GM21515 (cell line): Measurements from ENCODE around the gene GABRA4.

Experiments used
- ATAC-seq: cut with Tn5 transposase; IDR thresholded peaks from one replicate; pipeline ENCODE4 v1.9.1; 2021; ENCODE audit not compliant: unreplicated experiment

GABRA4 gene

DNA sequence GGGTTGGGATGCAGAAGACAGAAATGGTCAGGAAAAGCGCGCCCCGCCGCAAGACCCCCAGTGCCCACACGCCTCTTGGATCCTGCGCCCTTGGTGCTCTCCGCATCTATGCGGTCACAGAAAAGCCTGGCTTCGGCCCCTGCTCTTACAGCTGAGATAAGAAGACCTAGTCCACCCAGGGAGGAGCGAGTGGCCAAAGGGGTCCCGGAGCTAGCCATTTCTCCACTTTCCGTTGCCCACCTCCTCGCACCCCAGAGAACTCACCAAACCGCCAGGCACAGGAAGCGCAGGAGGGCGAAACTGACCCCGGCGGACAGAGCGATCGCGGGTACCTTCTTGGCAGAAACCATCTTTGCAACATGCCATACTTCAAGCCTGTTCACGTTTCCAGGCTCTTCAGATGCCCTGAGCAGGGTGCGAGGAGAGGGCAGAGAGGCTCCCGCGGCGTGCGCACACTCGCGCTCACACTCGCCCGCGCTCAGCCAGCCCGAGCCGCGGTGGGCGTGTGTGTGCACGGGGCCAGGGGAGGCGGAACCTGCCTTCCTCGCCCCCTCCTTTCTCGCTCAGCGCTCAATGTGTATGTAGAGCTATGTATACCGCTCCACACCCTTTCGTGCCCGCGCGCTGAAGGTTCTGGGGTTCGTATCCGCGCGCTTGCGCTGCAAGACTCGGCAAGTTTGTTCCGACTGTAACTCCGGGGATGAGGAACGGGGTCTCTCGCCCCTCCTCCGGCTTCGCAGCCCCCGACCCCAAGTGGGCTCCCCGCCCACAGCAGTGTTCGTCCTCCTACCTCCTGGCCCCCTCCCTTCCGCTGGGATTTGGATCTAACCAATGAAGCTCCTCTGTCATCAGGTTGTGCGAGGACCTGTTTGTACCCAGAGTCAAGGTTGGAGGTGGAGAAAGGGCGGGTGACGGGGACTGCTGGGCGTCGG, at the start of gene GABRA4:
Gene GABRA4, minus strand, starts transcription at position 507 of the 932 bp plus-strand sequence. Its CDS starts 157 bp downstream, at position 350.
- ATAC-seq: no peak

DNA sequence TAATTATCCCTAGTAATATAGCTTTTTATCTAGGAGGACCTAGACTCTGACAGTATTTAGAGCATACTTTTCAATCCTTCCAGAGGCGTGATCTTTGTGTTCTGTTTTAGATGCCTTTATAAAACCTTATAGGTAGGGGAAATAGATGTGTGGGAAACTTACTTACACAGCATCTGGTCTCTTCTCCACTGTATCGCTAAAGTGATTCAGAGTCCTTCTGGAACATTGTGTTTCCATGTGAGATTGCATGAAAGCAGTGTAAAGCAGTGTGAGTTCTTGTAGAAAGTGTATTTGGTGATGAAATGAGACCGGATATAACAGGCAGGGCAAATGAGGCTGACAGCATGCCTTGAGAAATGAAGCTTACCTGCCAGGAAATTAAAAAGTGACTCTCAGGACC, 47.4 kb upstream of the GABRA4 start:
- ATAC-seq: no peak

DNA sequence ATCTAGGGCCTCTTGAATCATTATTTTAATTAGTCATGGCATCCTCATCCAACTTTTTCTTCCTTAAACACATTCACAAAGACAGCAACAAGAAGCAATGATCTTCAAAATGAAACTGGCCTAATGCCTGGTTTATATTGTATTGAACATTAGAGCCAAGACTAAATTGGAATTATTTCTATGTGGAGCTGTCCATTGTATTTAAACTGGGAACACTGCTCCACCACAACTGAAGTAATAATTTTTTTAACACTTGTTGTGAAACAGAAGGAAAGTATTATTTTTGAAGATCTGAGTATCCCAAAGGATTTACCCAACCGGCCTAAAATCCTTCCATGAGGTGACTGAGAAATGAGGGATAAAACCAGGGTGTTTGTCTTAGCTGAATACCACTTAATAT, 44.9 kb upstream of the GABRA4 start:
- no peak for ATAC-seq

DNA sequence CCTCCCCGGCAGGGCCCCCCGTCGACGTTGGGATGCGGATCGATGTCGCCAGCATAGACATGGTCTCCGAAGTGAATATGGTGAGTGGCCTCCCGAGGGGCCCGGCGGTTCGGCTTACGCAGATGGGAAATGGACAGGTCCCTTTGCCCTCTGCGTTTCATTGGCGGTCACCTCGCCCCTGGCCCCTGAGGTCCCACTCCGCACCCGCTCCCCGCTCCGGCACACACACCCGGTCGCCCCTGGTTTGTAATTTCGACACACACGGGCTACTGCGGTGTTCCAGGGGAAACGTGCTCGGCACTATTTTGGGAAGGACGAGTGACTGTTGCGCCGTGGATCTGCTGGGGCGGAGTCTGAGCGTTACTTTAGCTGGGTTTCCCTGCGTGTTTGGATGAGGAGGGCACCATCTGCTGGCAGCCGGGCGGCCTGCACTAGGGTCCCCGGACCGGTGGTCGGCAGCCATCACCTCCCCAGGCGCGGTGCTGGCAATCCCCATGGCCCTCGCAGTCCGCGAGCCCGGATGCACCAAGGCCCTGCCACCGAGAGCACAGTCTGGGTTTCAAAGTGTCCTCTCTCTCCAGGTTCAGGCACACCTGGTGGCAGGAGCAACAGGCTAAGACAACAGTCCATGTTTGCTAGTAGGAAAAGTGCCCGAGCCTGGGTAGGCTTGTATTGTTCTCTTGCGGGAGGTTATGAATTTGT, 39.2 kb upstream of the GABRA4 start:
- peak; percentile 87 for ATAC-seq

DNA sequence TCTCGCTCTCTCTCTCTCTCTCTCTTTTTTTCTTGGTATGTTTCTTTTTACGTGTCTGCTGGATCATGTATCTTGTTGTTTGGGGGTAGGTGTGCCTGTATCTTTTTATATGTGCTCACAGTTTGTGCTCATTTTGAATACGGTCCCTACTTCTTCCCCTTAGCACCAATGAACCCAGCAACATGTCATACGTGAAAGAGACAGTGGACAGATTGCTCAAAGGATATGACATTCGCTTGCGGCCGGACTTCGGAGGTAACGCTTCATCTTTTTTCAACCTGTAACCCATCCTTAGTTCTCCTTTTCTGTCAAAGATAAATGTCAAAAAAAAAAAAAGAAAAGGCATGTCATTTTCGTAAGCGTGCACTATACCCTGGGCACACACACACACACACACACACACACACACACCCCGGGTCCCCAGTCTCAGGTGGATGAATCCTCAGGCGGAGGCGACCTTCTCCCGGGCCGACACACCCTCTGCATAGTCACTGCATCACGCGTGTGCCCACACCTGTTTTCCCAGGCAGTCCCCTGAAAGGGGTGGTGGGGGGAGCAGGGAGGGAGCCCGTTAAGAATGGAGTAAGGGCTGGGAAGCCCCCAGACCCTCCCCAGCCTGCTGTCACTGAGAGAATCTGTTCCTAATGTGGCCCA, 38.5 kb upstream of the GABRA4 start:
- no peak for ATAC-seq

DNA sequence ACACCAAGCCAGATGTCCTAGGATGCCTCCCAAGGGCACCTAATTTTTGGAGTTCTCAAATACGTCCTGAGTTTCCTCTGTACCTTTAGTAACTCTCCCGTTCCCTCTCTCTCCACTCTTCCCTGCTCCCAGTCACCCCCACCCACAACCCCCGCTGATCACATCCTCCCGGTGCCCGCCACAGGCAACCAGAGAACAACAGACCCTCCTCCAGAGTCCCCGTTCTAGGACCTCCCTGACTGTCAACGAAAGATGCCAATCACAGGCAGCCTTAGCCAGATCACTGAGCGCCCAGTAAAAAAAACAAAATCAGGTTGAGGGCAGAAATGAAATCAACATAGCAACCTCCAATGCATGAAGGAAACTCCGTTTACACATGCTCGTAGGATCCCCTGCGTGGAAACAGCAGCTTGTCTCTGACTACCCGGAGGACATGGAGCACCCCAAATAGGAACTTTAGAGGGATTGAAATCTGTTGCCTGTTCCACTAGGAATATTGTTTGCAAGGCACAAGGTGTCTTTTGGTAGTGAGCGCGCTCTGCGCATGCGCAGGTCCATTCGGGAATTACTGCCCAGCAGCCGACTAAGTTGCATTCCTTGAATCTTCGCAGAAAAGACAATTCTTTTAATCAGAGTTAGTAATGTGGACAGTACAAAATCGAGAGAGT, 37.8 kb upstream of the GABRA4 start, which contains the start of gene GABRB1:
Gene GABRB1, plus strand, starts transcription at position 557 of the 668 bp plus-strand sequence.
- no peak for ATAC-seq

DNA sequence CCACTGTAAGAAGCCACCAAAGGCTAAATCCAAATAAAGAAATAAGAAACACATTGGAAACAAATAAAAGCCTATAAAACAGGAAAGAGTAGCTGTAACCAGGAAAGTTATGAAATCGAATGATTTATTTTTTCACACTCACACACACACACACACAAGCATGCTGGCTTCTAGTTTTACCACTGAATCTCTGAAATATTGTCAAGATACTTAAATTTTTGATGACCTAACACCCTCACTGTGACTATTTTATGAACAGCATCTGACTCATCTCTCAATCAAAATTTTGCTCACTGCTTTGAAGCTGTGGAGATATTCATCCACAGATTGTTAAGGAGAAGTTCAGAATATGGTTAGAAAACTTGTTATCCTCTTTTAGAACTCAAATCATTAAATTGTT, 24.1 kb upstream of the GABRA4 start:
- no peak for ATAC-seq

DNA sequence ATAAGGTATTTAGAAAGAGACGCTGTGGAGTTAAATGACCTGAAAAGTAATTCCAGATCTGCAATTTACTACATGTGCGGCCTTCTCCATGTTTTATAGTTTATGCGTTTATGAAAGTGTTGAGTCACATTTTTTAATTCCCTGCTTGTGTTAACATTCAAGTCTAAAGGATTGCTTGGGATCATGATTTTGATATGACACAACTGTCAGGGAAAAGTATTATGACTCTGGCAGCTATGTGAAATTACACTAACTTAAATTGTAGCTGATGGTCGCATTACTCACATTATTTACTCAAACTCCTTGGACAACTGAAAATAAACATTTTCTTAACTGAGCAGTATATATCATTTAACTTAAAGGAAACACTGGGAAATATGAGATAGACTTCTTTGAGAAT, 23.7 kb upstream of the GABRA4 start:
- no peak for ATAC-seq

DNA sequence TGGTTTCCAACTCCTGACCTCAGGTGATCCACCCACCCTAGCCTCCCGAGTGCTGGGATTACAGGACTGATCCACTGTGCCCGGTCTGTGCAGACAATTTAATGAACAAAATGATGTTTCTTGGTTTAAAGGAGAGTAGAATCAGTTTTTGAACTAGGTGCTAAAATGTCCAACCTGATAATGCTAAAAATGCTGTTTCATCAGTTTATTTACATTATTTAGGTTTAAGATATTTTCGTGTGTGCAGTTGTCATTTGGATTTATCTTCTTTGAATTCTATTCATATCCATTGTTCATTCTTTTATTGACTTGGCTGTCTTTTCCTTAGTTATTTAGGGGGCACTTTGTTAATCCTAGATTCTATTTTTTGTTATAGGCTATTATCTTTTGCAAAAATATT, 20.0 kb upstream of the GABRA4 start:
- ATAC-seq: no peak

DNA sequence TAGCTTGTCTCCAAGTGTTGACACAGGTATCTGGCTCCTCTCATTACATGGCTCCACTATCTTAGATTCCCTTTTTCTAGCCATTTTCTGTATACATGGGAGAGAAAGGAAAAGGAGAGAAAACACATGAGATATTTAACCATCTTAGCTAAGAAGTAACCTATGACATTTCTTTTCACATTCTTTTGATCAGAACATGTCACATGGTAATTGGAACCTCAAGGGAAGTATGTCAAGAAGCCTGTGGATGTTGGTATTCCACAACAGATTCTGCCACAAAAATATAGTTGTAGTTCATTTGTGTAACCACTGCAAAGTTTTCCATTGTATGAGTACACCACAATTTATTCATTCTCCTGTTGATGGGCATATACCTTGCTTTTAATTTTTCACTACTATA, 19.3 kb upstream of the GABRA4 start:
- no peak for ATAC-seq

DNA sequence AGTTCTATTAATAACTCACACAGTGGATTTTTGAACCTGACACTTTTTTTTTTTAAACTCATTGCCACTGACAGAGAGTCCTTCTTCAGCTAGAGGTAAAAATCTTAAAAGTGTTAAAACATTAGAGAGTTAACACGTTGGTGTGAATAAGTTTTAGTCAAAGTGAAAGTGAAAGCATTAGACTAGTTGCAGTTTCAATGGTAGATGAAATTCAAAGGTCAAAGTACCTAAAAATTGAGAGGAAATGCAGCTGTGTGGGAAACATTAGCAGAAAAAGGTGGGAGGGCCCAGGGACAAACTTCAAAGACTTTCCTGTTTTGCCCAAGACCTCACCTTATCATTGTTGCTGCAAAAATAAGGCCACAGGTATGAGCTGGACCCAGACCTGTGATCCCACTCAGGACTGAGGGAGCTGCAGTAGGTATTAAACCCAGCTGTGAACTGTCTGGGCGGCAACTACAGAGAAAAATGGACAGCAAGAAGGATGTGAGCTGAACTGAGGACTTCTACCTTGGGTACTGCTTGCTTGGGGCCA, 17.6 kb upstream of the GABRA4 start:
- ATAC-seq: peak; percentile 74

DNA sequence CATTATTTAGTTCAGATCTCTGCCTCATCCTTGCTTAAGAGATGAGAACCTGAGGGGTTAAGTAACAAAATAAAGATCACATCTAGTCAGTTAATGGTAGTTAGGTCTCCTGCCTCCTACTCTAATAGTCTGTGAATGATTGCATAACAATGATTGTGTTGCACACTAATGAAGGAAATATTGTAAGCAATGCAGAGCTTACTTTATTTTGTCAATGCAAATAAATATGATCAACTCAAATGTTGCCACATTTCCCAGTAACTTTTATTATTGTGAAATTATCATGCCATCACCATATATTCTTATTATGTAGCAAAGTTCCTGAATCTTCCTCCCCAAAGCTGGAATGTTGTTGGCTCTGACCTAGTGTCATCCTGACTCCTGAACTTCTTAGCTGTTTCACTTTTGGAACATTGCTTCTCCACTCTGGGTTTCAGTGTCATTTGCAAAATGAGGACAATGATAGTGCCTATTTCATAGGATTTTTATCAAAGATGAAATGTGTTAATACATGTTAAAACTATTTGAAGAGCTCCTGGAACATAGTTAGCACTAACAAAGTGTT, 17.0 kb upstream of the GABRA4 start:
- no peak for ATAC-seq

DNA sequence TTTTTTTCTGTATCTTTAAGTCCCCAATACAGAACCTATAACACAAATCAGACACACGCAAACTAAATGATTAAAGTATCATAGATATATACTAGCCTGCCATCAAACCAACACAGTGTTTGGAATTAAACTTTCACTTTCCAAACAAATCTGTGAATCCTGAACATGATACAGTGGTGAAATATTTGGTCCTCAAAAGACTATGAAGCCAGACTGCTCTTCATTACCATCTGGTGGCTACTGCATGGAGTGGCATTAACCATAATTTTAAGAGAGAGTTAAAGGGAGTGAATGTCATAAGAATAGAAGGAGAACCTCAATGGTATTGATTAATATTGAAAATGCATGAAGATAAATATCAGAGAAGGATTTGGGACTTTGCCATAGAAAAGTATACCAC, 9.2 kb upstream of the GABRA4 start:
- no peak for ATAC-seq

DNA sequence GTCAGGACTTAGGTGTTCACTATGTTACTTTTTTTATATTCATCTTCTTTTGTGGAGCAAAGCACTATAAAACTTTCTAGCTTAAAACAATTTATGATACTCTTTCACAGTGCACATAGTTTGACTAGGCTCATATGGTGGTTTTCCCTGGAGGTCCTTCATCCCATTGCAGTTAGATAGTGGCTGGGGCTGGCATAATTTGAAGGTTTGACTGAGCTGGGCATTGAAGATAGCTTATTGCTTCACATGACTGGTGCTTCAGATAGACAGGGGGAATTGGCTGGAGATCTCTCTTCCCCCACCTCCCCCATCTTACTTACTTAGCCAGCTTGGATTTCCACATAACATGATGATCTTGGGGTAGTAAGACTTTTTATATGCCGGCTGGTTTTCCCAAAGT, 7.0 kb upstream of the GABRA4 start:
- ATAC-seq: no peak

DNA sequence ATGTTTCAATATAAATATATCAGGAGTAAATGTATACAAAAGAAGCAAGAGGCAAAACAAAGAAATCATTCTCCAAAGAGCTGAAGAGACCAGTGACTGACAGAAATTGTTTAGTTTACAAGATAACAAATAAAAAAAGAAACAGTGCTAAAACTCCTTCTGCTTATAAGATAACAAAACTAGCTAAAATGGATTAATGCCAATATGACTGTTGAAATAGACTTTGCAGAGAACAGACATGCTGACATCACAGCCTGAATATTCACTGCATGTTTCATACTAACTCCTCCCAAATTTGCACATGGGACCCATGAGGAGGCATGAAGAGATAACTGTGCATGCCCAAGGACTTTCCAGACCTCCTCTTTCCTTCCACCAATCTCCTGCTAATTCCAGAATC, 6.2 kb upstream of the GABRA4 start:
- ATAC-seq: no peak

DNA sequence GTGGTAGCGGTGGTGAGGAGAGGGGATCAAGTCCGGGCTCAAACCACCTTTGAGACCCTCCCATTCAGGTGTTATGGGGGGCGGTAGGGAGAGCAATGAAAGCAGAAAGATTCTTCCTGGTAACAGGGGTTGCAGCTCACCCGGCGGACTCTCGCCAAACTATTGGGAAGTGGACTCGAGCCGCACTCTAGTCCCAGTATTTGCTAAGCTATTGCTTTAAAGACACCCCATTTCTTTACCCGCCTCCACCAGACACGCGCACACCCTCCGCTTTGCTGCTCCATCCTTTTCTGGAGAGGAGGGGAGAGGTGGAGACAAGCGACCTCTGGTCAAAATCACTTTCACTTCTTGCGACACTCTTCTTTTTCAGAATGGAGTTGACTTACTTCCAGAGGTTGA, 625 bp upstream of the GABRA4 start:
- ATAC-seq: no peak

DNA sequence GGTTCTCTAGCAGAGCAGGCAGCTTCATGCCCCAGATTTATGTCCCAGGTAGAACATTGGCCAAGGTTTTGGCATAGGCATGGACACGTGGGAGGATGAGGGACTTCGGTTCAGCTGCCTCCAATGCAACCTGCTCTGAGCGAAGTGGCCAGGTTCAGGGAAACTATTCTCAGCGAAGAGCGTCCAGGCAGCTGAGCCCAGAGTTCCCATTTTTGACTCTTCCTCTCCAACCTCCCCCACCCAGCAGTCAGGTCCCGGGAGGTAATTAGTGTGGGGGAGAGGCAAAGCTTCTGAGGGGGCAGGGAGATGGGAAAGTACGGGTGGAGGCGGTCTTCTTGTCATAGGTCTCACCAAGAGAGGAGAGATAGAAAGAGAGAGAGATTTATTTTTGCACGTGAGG, 1.0 kb downstream of the GABRA4 start:
- ATAC-seq: no peak

DNA sequence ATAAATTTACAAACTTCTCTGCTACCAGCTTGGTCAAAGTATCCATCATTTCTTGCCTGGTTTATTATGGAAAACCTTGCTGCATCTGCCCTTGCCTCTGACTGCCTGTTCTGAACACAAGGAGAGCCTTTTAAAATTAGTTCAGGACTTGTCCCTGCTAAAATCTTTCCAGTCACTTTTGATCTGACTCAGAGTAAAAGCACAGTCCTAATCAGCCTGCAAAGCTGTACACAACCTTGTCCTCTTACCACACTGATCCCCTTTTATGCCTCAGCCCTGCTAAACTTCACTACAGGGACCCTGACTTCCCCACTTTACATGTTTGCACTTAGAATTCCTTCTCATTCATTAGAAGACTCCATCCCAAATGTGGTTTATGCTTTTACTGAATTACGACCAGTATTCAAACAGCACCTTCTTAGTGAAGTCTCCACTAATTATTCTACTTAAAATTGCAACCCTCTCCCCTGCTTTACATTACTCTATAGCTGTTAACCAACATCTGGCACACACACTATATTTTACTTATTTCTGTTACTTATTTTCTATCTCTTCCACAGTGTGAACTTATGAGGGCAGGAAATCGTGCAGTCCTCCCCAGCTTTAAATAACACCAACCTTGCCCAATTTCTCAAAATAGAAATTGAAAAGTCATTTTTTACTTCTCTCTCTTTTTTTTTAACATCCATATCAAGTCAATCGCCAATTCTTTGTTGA, 6.3 kb downstream of the GABRA4 start:
- ATAC-seq: no peak

DNA sequence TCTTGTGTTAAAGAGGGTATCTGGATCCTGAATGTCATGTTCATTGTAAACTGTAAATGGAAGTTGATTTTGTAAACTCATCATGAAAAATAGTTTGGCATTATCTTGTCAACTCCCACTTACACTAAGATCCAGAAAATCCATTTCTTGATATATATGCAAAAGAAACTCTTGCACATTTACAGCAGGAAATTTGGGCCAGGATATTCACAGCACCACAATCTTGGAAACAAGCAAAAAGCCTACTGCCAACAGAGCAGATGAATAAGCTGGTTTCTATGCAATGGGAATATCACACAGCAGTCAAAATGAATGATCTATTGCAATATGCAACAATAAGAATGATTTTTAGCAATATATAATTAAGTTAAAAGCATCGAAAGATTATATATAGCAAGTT, 8.6 kb downstream of the GABRA4 start:
- no peak for ATAC-seq

DNA sequence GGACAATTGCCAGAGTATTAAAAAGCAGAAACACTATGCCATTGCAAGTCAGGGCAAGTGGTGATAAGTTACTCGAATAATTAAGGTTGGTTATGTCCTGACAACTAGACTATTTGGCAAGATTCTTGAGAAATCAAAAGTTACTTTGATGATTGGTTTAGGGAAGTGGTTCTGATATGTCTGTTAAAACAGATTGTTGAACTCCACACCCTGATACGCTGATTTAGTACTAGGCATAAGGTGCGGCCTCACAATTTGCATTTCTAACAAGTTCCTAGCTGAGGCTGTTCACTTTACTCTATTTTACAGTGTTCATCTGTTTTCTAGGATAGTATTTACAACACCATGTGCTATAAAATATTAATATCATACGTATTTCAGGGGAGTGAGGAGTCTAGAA, 12.5 kb downstream of the GABRA4 start:
- no peak for ATAC-seq
